ENCODE measurements around the gene EMC9.

DNA sequence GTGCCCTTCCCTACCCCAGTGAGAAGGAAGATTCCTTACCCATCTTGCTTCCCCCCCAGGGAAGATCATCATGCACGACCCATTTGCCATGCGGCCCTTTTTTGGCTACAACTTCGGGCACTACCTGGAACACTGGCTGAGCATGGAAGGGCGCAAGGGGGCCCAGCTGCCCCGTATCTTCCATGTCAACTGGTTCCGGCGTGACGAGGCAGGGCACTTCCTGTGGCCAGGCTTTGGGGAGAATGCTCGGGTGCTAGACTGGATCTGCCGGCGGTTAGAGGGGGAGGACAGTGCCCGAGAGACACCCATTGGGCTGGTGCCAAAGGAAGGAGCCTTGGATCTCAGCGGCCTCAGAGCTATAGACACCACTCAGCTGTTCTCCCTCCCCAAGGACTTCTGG is 37.9 kb downstream of the EMC9 start:
- TF ChIP-seq CTCF (IDR thresholded peaks at IDR 0.05) (no peak), EP300 (IDR thresholded peaks at IDR 0.05) (no peak), POLR2AphosphoS5 (IDR thresholded peaks at IDR 0.05) (no peak), POLR2A (IDR thresholded peaks at IDR 0.05; ENCODE audit: low read depth) (no peak)
